Vagina (tissue), 2 donors: ENCODE measurements around the gene MAPRE2. TPM values are rescaled to one million over a fixed set of nuclear protein-coding genes. Genes with fewer than 3 reads are reported as not detected.

Source experiments
- DNase-seq, 2 donors: peaks; one replicate each; pipeline ENCODE4 v3.0.0-alpha.2; 2017; ENCODE audit errors: extremely low spot score in 2 of 2
- H3K27ac ChIP-seq: fragments of 200-600 bp; sonication (generic); one replicate; pipeline ENCODE4 v1.5.1; 2019
- H3K27me3 ChIP-seq: fragments of 200-600 bp; sonication (generic); one replicate; pipeline ENCODE4 v1.5.1; 2019
- H3K36me3 ChIP-seq, 2 donors: fragments of 200-600 bp; sonication (generic); one replicate each; pipeline ENCODE4 v1.5.1; 2017 to 2019
- H3K4me1 ChIP-seq: fragments of 200-600 bp; sonication (generic); one replicate; pipeline ENCODE4 v1.5.1; 2019
- H3K4me3 ChIP-seq, 2 donors: fragments of 200-600 bp; sonication (generic); 1 replicate in 1 of 2; 2 replicates in 1 of 2; pipeline ENCODE4 v1.5.1; 2016 to 2019
- H3K9me3 ChIP-seq: fragments of 200-600 bp; sonication (generic); one replicate; pipeline ENCODE4 v1.5.1; 2019
- CTCF ChIP-seq, 3 experiments: fragments of 450-650 bp in 2 of 3; fragments of 200-600 bp in 1 of 3; sonication (generic) in 1 of 3; IDR thresholded peaks; one replicate each; pipeline ENCODE4 v1.5.1; 2017 to 2019; ENCODE audit warnings: antibody characterized with exemption in 3 of 3, mild to moderate bottlenecking in 2 of 3, moderate library complexity in 2 of 3
- POLR2A ChIP-seq, 2 donors: fragments of 450-650 bp; IDR thresholded peaks; one replicate each; pipeline ENCODE4 v1.6.1; 2017; ENCODE audit warnings: antibody characterized with exemption in 2 of 2, mild to moderate bottlenecking in 2 of 2, moderate library complexity in 2 of 2
- POLR2AphosphoS5 ChIP-seq, 2 donors: sonication (generic); formaldehyde crosslinking; IDR thresholded peaks; one replicate each; pipeline ENCODE4 v1.9.0; 2017; ENCODE audit warnings: antibody characterized with exemption in 2 of 2, mild to moderate bottlenecking in 2 of 2, low read depth in 1 of 2; ENCODE audit not compliant: insufficient read depth in 1 of 2
- intact Hi-C: fragments of 100-400 bp; cut with DNase I; formaldehyde crosslinking; loops from one replicate; pipeline ENCODE4 v1.15.1; 2023
- total RNA-seq: library from RNA; depleted of rRNA; stranded (reverse); fragments of >200 nt; gene quantifications from one replicate; pipeline ENCODE4 v1.2.3, GENCODE V29; 2016

The MAPRE2 gene
- total RNA-seq, 1 donor from 2014 or later, result 21.4 TPM

DNA sequence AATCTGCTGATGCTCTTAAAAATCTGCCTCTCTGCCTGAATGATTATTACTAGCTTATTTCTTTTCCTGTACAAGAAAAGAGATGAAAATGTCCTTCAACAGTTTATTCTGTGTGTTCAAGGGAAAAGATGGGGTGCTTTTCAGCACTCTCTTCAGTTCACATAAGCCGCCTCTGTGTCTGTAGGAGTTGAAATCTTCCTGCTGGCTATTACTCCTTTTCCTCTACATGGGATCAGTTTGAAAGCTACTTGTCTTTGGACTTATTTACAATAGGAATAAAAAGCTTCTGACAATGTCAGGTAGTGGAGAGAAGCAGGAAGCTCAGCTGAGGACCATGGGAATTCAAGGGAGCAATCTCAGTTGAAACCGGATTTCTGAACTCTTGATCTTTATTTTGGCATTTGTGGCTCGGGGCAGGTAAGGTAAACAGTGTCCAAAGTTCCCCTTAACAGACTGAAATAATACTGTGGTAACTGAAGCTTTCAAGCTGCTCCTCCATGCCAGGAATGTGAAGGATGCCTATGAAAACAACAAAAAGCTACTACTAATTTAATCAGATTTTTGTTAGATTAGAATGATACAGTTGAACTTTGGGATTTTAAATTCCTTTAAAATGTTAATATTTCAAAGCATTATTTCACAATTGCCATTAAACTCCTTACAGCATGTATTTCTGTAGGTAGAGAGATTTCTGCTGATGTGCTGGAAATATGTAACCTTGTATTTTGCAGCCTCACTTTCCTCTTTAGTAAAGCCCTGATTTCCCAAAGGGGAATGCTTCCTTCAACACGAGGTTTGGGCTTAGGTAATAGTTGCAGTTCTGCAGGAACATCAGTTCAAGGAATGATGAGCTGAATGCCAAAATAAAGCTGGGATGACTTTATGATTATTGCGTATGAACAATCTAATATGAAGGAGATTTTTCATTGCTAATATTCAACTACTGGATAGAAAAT lies 43.6 kb downstream of the MAPRE2 start:
- Histone ChIP-seq H3K4me3 (no peak overlapping the region), H3K27me3 (no peaks in the 10 kb centered on the region), H3K36me3 (no peaks in the 10 kb centered on the region), H3K9me3 (no peaks in the 10 kb centered on the region), H3K4me1 (no peaks in the 10 kb centered on the region), H3K27ac (no peak overlapping the region)
- DNase-seq, result no peak
- intact Hi-C loops, result no loop called here
- TF ChIP-seq POLR2AphosphoS5 (IDR thresholded peaks at IDR 0.05; ENCODE audit: insufficient read depth in 1 of 2, low read depth in 1 of 2) (no peak), CTCF (IDR thresholded peaks at IDR 0.05) (no peak), POLR2A (IDR thresholded peaks at IDR 0.05) (no peak)

DNA sequence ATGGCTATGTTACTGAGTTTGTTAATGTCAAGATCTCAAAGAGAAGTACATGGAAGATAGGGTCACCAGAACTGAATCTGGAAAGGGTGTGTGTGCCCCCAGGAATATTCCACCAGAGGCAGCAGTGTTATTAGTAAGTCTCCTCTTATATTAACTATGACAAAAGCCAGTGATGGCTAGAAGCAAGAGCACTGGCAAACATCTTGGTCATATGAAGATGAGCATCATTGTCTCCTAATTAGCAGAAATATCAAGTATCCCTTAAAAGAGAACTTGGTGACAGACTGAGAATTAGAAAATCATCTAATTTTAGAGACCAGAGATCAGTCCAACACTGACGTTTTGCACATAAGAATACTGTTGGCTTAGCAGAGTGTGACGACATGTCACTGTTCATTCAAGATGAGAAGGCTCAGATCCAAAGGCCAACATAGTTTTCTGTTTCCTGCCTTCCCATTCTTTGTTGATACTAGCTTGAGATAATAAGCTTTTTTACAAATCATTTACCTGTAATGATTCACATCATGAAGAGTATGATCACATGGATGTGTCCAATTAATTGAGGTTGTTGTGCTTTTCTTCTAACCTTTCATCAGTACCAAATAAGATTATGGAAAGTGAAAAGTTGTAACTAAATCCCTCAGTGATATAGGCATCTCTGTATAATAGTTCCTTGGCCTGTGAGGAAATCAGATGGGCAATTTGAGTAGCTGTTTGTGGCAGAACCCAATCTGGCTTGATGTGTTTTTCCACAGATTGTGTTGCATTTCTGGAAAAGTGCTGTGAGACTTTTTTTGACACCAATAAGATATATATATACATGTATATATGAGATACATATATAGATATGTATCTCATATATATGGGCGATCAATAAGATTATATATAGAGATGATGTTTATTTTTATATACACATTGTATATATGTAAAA lies 44.5 kb downstream of the MAPRE2 start:
- Histone ChIP-seq H3K4me1 (no peaks in the 10 kb centered on the region), H3K36me3 (no peaks in the 10 kb centered on the region), H3K27ac (no peak overlapping the region), H3K4me3 (no peak overlapping the region), H3K9me3 (no peaks in the 10 kb centered on the region), H3K27me3 (no peaks in the 10 kb centered on the region)
- intact Hi-C loops, result no loop called here
- DNase-seq, result no peak
- no peak for TF ChIP-seq POLR2AphosphoS5 (IDR thresholded peaks at IDR 0.05; ENCODE audit: insufficient read depth in 1 of 2, low read depth in 1 of 2)
- no peak for TF ChIP-seq CTCF (IDR thresholded peaks at IDR 0.05)
- no peak for TF ChIP-seq POLR2A (IDR thresholded peaks at IDR 0.05)

DNA sequence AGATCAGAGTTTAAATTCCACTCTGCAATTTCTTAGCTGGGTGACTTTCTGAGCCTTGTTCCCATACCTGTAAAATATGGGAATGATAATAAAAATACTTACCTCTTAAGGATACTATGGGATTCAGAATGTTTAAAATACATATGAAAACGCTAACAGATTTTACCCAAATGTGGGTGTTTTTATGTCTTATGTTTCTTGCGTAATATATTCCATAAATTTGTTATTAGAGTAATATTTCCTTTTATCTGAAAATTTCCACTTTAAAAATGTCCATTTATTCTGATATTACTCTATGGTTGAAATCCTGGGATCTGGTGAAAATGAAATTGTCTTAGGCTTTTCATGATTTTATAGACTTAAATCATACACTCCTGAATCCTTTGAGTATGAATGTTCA lies 45.5 kb downstream of the MAPRE2 start:
- H3K4me3 ChIP-seq, result no peak overlapping the region
- intact Hi-C loops, result no loop called here
- DNase-seq, result no peak
- no peaks in the 10 kb centered on the region for H3K4me1 ChIP-seq
- H3K36me3 ChIP-seq, result no peaks in the 10 kb centered on the region
- no peaks in the 10 kb centered on the region for H3K27me3 ChIP-seq
- no peaks in the 10 kb centered on the region for H3K9me3 ChIP-seq
- H3K27ac ChIP-seq, result no peak overlapping the region
- TF ChIP-seq CTCF (IDR thresholded peaks at IDR 0.05) (no peak), POLR2A (IDR thresholded peaks at IDR 0.05) (no peak), POLR2AphosphoS5 (IDR thresholded peaks at IDR 0.05; ENCODE audit: insufficient read depth in 1 of 2, low read depth in 1 of 2) (no peak)

DNA sequence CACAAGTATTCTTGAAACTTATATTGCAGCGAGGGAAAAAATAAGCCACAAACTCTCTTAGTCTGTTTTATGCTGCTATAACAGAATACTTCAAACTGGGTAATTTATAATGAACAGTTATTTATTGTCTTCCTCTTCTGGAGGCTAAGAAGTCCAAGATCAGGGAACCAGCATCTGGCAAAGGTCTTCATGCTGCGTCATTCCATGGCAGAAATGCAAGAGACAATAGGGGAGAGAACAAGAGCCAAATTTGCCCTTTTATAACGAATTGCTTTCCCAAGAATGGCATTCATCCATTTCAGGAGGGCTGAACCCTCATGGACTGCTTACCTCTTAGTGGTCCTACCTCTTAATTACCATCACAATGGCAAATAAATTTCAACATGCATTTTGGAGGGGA lies 46.5 kb downstream of the MAPRE2 start:
- DNase-seq, result no peak
- intact Hi-C loops, result no loop called here
- H3K4me1 ChIP-seq, result no peaks in the 10 kb centered on the region

More for the DNA sequence above, 46.5 kb downstream of the MAPRE2 start:
- TF ChIP-seq CTCF (IDR thresholded peaks at IDR 0.05) (no peak), POLR2A (IDR thresholded peaks at IDR 0.05) (no peak), POLR2AphosphoS5 (IDR thresholded peaks at IDR 0.05; ENCODE audit: insufficient read depth in 1 of 2, low read depth in 1 of 2) (no peak)
- no peaks in the 10 kb centered on the region for H3K36me3 ChIP-seq
- no peak overlapping the region for H3K4me3 ChIP-seq
- no peaks in the 10 kb centered on the region for H3K27me3 ChIP-seq
- no peaks in the 10 kb centered on the region for H3K9me3 ChIP-seq
- H3K27ac ChIP-seq, result no peak overlapping the region
